HepG2 (cell line): ENCODE measurements around the gene ATP8A1. TPM values are rescaled to one million over a fixed set of nuclear protein-coding genes. Genes with fewer than 3 reads are reported as not detected.

Source experiments
- ATAC-seq: fragments of 200-7000 bp; cut with Tn5 transposase; 3 replicates; pipeline ENCODE4 v1.9.1; 2020; ENCODE audit warnings: mild to moderate bottlenecking, moderate library complexity
- BruUV-seq: library from RNA; stranded (reverse); fragments of 400-500 nt; replicated peaks from 2 replicates; lab custom pipeline; 2021; lab: Mats Ljungman, UMichigan
- CTCF ChIA-PET: fragments of 300-600 bp; formaldehyde crosslinking; extraction: SDS; loops from one replicate; lab custom pipeline; 2021; ENCODE audit warnings: low total read pairs, inconsistent platforms, low intra/inter-chr PET ratio; lab: Yijun Ruan, JAX
- POLR2A ChIA-PET: fragments of 350-600 bp; sonication (Branson Sonifier 250); formaldehyde crosslinking; loops from one replicate; lab custom pipeline; 2020; ENCODE audit warnings: antibody characterized with exemption, inconsistent platforms; lab: Yijun Ruan, JAX
- DNase-seq: peaks from one replicate; pipeline ENCODE4 v3.0.0-alpha.2; 2015; ENCODE audit warnings: low spot score
- FAIRE-seq: peaks from 3 replicates; lab custom pipeline; 2011; peaks lifted over from hg19 to GRCh38; lab: Jason Lieb, UNC
- H2AFZ ChIP-seq: one replicate; pipeline ENCODE4 v1.6.1; 2011; ENCODE audit warnings: low read length, inconsistent platforms
- H3K27ac ChIP-seq: fragments of 300-600 bp; 3 replicates; pipeline ENCODE4 v1.8.0; 2011; ENCODE audit warnings: mixed run types, mild to moderate bottlenecking, mixed read lengths, low read length, inconsistent platforms; ENCODE audit not compliant: insufficient read depth; ENCODE audit errors: extremely low read length
- H3K27me3 ChIP-seq, 2 experiments: fragments of 200-600 bp in 1 of 2; 2 replicates in 1 of 2; 3 replicates in 1 of 2; pipeline versions ENCODE4 v1.6.0 to v1.8.0; 2011; ENCODE audit warnings: low read length in 2 of 2, mild to moderate bottlenecking in 2 of 2, moderate library complexity in 2 of 2, inconsistent platforms in 1 of 2; ENCODE audit not compliant: insufficient read depth in 2 of 2, control insufficient read depth in 1 of 2
- H3K36me3 ChIP-seq, 2 experiments: fragments of 200-600 bp in 1 of 2; replicated peaks in 1 of 2; 2 replicates in 1 of 2; 3 replicates in 1 of 2; pipeline versions ENCODE4 v1.5.1 to v1.8.0; 2011; ENCODE audit warnings: low read length in 2 of 2, inconsistent platforms in 1 of 2; ENCODE audit not compliant: insufficient read depth in 2 of 2, control insufficient read depth in 1 of 2
- H3K4me1 ChIP-seq: 2 replicates; pipeline ENCODE4 v1.5.1; 2012; ENCODE audit warnings: low read length, inconsistent platforms; ENCODE audit not compliant: insufficient read depth
- H3K4me2 ChIP-seq: 2 replicates; pipeline ENCODE4 v1.6.0; 2011; ENCODE audit warnings: low read depth, low read length, inconsistent platforms
- H3K4me3 ChIP-seq, 3 experiments: fragments of 200-600 bp in 1 of 3; sonication (generic), shearing (Covaris generic) in 1 of 3; replicated peaks in 1 of 3; 2 replicates each; pipeline ENCODE4 v1.5.1; 2011 to 2016; ENCODE audit warnings: low read length in 3 of 3, inconsistent platforms in 2 of 3, low read depth in 2 of 3, mild to moderate bottlenecking in 2 of 3, control low read depth in 1 of 3, mixed read lengths in 1 of 3; ENCODE audit not compliant: insufficient read depth in 1 of 3
- H3K79me2 ChIP-seq: one replicate; pipeline ENCODE4 v1.6.1; 2011; ENCODE audit warnings: low read length, inconsistent platforms; ENCODE audit not compliant: insufficient read depth
- H3K9ac ChIP-seq: 2 replicates; pipeline ENCODE4 v1.6.0; 2011; ENCODE audit warnings: mild to moderate bottlenecking, low read depth, low read length, inconsistent platforms; ENCODE audit not compliant: insufficient read depth
- H3K9me3 ChIP-seq: 2 replicates; pipeline ENCODE4 v1.5.1; 2012; ENCODE audit warnings: mild to moderate bottlenecking, low read length
- H4K20me1 ChIP-seq: 2 replicates; pipeline ENCODE4 v1.6.0; 2011; ENCODE audit warnings: inconsistent platforms, mild to moderate bottlenecking, low read length, moderate library complexity; ENCODE audit not compliant: insufficient read depth
- ARID2 ChIP-seq: sonication (generic); formaldehyde crosslinking; IDR thresholded peaks from 2 replicates; pipeline ENCODE4 v1.8.1; 2022; ENCODE audit warnings: mild to moderate bottlenecking, missing genetic modification reagents, borderline replicate concordance
- CBX5 ChIP-seq: sonication (generic); formaldehyde crosslinking; IDR thresholded peaks from 2 replicates; pipeline ENCODE4 v1.4.0; 2020; ENCODE audit warnings: missing genetic modification reagents, borderline replicate concordance
- CCDC6 ChIP-seq: sonication (generic); formaldehyde crosslinking; IDR thresholded peaks from 2 replicates; pipeline ENCODE4 v1.8.1; 2022; ENCODE audit warnings: mild to moderate bottlenecking, missing genetic modification reagents, moderate library complexity
- FOXK1 ChIP-seq: sonication (generic); formaldehyde crosslinking; IDR thresholded peaks from 2 replicates; pipeline ENCODE4 v1.4.0; 2020; ENCODE audit warnings: low read depth, missing genetic modification reagents, borderline replicate concordance
- NFYB ChIP-seq: sonication (generic); formaldehyde crosslinking; IDR thresholded peaks from 2 replicates; pipeline ENCODE4 v1.4.0; 2020; ENCODE audit warnings: missing genetic modification reagents
- NPAS2 ChIP-seq: sonication (generic); formaldehyde crosslinking; IDR thresholded peaks from 2 replicates; pipeline ENCODE4 v1.8.0; 2022; ENCODE audit warnings: mild to moderate bottlenecking, missing genetic modification reagents, borderline replicate concordance
- PLRG1 ChIP-seq: fragments of 450-650 bp; conservative IDR thresholded peaks from 2 replicates; pipeline ENCODE4 v1.6.1; 2016
- RBM39 ChIP-seq: fragments of 200-400 bp; formaldehyde crosslinking; IDR thresholded peaks from one replicate; pipeline ENCODE4 v1.6.1; 2018; ENCODE audit warnings: antibody characterized with exemption, mild to moderate bottlenecking, low read depth, low read length; ENCODE audit not compliant: poor library complexity, severe bottlenecking
- RFX1 ChIP-seq: fragments of 450-650 bp; IDR thresholded peaks from 2 replicates; pipeline ENCODE4 v1.6.1; 2017
- SAFB2 ChIP-seq: sonication (generic); formaldehyde crosslinking; IDR thresholded peaks from 2 replicates; pipeline ENCODE4 v1.5.1; 2020; ENCODE audit warnings: missing genetic modification reagents, low read depth, mild to moderate bottlenecking, borderline replicate concordance
- ZFAT ChIP-seq: sonication (generic); formaldehyde crosslinking; conservative IDR thresholded peaks from 2 replicates; pipeline ENCODE4 v1.8.1; 2023; ENCODE audit warnings: missing genetic modification reagents, inconsistent platforms
- ZNF160 ChIP-seq: sonication (generic); formaldehyde crosslinking; IDR thresholded peaks from 2 replicates; pipeline ENCODE4 v1.8.0; 2022; ENCODE audit warnings: mild to moderate bottlenecking, inconsistent platforms, missing genetic modification reagents
- ZNF674 ChIP-seq: sonication (generic); formaldehyde crosslinking; IDR thresholded peaks from 2 replicates; pipeline ENCODE4 v1.5.0; 2020; ENCODE audit warnings: low read depth, mild to moderate bottlenecking, missing genetic modification reagents
- WGBS: methylation state at CpG from one replicate; pipeline ENCODE4 v1.1.6; 2017; ENCODE audit warnings: low lambda C conversion rate; 5-methylcytosine and 5-hydroxymethylcytosine counted together
- in situ Hi-C: cut with HindIII; loops from 2 replicates; pipeline ENCODE4 v1.10.0; 2017; ENCODE audit warnings: low pct_unique_long_range_greater_than_20kb; ENCODE audit not compliant: extremely low pct_ligation_motif_present
- intact Hi-C: fragments of 100-400 bp; cut with micrococcal nuclease; formaldehyde crosslinking; loops from one replicate; pipeline ENCODE4 v1.10.0; 2022; ENCODE audit not compliant: unreplicated experiment
- polyA plus RNA-seq, 8 experiments: library from polyadenylated mRNA; depleted of rRNA in 3 of 8; stranded (reverse) in 7 of 8; unstranded in 1 of 8; fragments of >200 nt; fragmentation: Illumina TruSeq in 4 of 8; extraction: Trizol in 4 of 8; gene quantifications; 2 replicates each; pipeline versions ENCODE4 v1.2.1 to v1.2.3, GENCODE V29; 2011 to 2016; ENCODE audit warnings: low read depth in 4 of 8, missing spikeins in 1 of 8, mixed read lengths in 1 of 8; ENCODE audit not compliant: insufficient read depth in 1 of 8
- total RNA-seq, 5 experiments: library from RNA; depleted of rRNA; stranded (reverse); fragments of >200 nt; fragmentation: Illumina TruSeq; extraction: Trizol; gene quantifications; 2 replicates each; pipeline ENCODE4 v1.2.3, GENCODE V29; 2016; ENCODE audit warnings: low read depth in 1 of 5
- TF ChIP-seq, protein P1 (sequence below): sonication (generic); formaldehyde crosslinking; IDR thresholded peaks from 2 replicates; pipeline ENCODE4 v1.5.0; 2020; ENCODE audit warnings: mild to moderate bottlenecking, missing genetic modification reagents

The ATP8A1 gene
- total and polyA plus RNA-seq, 2 of the 13 experiments (the other 11 are each of a cell fraction or from before 2014, with no cell fraction given) = 1.7 to 6.2 TPM

DNA sequence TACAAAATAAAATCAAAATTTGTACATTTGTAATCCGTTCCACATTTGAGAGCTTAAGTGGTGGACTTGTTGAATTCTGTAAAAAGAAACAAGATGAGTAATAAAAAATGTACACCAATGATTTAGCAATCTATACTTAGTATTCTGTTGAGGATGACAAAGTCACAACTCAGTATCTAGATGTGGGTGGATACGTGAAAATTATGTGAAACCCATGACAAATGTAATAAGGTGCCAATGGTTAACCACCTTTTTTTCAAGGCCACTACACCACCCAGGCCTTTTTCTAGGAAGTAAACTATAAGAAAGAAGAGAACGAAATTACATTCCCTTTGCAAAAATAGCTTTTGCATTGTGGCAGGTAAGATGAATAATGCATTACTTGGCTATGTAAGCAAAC lies 77.0 kb downstream of the ATP8A1 start:
- CTCF ChIA-PET = no interaction called here
- intact Hi-C loops (no loop called here), in situ Hi-C loops (no loop called here)
- FAIRE-seq (no peak), ATAC-seq (no peak), DNase-seq (no peak)
- no peak for TF ChIP-seq ZFAT (CRISPR knock-in tag)
- POLR2A ChIA-PET = no interaction called here
- Histone ChIP-seq H3K9me3 (no peaks in the 10 kb centered on the region), H3K27me3 (no peaks in the 10 kb centered on the region; a peak in 1 of 5 replicates), H3K4me1 (no peaks in the 10 kb centered on the region), H3K36me3 (no peaks in the 10 kb centered on the region), H3K27ac (no peak overlapping the region), H3K9ac (no peak overlapping the region), H2AFZ (no peak overlapping the region), H3K4me3 (no peak overlapping the region), H3K4me2 (no peak overlapping the region), H3K79me2 (no peaks in the 10 kb centered on the region), H4K20me1 (no peaks in the 10 kb centered on the region)
- WGBS = 85% methylated on average over 3 of the region's 3 CpGs
- BruUV-seq = no TSS peak

DNA sequence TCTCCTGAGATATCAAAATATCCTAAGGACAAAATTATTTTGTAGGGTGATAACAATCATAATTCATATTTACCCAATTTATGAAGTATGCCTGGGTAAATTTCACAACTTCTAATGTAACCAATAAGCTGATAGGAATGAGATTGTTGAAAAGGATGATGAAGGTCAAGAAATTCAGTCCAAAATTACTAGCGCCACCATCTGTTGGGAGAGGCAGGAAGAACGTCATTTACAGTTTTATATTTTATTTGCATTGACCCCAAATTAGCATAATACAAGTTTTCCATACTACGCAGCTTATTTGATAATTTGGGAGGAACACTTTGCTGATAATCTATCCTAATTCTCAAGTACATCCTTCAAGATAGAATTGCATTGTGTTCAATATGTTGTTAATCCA lies 78.7 kb downstream of the ATP8A1 start:
- POLR2A ChIA-PET = no interaction called here

More for the DNA sequence above, 78.7 kb downstream of the ATP8A1 start:
- Histone ChIP-seq H2AFZ (no peak overlapping the region), H3K4me3 (no peak overlapping the region), H4K20me1 (no peaks in the 10 kb centered on the region), H3K27ac (no peak overlapping the region), H3K4me2 (no peak overlapping the region), H3K27me3 (no peaks in the 10 kb centered on the region; a peak in 1 of 5 replicates), H3K9ac (no peak overlapping the region), H3K9me3 (no peaks in the 10 kb centered on the region), H3K79me2 (no peaks in the 10 kb centered on the region), H3K36me3 (no peaks in the 10 kb centered on the region), H3K4me1 (no peaks in the 10 kb centered on the region)
- DNase-seq = no peak
- 91% methylated on average over 3 of the region's 3 CpGs for WGBS
- TF ChIP-seq RBM39 (no peak), RFX1 (no peak), ARID2 (CRISPR knock-in tag) (no peak), NPAS2 (CRISPR knock-in tag) (no peak), CBX5 (CRISPR knock-in tag) (no peak), ZNF674 (CRISPR knock-in tag) (no peak), ZNF160 (CRISPR knock-in tag) (no peak), NFYB (CRISPR knock-in tag) (no peak), CCDC6 (CRISPR knock-in tag) (no peak), FOXK1 (CRISPR knock-in tag) (no peak), PLRG1 (no peak), SAFB2 (CRISPR knock-in tag) (no peak)
- TF ChIP-seq, protein P1, sequence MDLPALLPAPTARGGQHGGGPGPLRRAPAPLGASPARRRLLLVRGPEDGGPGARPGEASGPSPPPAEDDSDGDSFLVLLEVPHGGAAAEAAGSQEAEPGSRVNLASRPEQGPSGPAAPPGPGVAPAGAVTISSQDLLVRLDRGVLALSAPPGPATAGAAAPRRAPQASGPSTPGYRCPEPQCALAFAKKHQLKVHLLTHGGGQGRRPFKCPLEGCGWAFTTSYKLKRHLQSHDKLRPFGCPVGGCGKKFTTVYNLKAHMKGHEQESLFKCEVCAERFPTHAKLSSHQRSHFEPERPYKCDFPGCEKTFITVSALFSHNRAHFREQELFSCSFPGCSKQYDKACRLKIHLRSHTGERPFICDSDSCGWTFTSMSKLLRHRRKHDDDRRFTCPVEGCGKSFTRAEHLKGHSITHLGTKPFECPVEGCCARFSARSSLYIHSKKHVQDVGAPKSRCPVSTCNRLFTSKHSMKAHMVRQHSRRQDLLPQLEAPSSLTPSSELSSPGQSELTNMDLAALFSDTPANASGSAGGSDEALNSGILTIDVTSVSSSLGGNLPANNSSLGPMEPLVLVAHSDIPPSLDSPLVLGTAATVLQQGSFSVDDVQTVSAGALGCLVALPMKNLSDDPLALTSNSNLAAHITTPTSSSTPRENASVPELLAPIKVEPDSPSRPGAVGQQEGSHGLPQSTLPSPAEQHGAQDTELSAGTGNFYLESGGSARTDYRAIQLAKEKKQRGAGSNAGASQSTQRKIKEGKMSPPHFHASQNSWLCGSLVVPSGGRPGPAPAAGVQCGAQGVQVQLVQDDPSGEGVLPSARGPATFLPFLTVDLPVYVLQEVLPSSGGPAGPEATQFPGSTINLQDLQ (CRISPR knock-in tag) = no peak
- ATAC-seq = no peak
- no peak for FAIRE-seq
- intact Hi-C loops = no loop called here
- CTCF ChIA-PET = no interaction called here
- BruUV-seq = no TSS peak
- in situ Hi-C loops = no loop called here
